GM19193 (cell line): ENCODE data around the gene CINP.

Experiments used
- POLR2A ChIP-seq: IDR thresholded peaks from 4 replicates; pipeline ENCODE4 v1.6.1; 2011; ENCODE audit not compliant: insufficient read depth, insufficient read length; ENCODE audit errors: extremely low read depth

The CINP gene

DNA sequence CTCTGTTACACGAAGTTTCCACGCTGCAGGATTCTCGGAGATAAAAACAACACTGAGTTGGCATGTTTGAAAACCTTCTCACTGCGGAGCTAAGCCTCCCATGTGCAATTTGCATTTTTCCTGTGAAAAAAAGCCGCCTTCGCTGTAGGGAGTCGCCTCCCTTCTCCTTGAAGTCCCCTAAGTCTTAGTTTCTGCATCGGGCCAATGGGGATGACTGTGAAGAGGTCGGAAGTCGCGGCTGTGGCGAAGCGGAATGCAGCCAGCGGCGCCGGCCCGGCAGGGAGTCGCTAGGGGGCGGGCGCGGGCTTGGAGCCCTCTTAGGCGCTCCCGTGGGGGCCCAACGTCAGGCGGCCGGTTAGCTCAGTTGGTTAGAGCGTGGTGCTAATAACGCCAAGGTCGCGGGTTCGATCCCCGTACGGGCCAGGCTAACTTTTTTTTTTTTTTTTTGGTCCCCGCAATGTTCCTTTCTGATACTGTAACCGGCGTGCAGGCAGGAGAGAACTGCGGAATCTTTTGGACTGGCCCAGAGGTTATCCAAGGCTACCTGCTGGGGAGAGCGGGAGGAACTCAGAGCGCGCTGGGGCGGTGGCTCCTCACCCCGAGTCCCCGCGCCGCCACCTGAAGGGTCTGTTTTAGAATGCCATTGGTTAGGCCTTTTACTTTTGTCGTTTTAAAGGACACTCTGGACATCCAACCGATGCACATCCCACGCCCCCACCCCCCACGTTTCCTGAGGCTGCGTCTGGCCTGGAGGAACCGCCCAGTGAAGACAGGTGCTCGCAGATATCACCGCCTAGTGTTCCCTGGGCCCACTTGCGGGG is 45.7 kb downstream of the CINP start:
- TF ChIP-seq POLR2A = peak; percentile 34

GRCh38 chr14:102316338-102316742 is 46.4 kb downstream of the CINP start:
- TF ChIP-seq POLR2A = no peak

GRCh38 chr14:102315121-102315520 is 47.6 kb downstream of the CINP start:
- TF ChIP-seq POLR2A = no peak

DNA sequence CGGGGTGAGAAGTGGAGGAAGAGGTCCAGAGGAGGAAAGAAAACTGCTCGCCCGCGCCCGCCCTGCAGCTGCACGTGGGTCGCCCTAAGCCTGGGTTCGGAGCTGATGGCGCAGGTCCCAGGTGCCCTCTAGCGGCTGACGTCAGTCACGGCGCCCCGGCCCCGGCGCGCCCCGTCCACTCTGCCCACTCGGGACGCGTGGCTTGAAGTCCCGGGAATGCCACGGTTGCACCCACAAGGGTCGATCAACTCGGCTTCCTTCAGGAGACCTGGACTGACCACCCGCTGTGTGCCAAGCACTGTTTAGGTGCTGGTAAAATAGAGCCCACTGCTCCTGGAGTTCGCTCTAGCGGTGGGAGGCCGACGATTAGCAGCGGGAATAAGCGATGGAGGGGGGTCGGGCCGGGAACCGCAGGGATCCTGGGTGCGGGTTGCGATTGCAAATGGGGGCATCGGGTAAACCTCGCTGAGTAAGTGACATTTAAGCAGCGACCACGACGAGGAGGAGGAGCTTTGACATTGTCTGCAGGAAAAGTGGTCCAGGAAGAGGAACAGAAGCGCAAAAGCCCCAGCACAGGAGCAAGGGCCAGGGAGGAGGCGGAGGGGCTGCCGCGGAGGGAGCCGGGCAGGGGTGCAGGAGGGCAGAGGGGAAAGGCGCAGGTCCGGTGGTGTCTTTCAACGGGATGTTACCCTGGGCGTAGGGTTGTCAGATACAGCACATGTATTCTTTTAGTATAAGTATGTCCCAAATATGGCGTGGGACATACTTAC is 48.3 kb downstream of the CINP start:
- no peak for TF ChIP-seq POLR2A

GRCh38 chr14:102304611-102305506 is 57.8 kb downstream of the CINP start, which contains the start of gene MOK:
TSS of gene MOK (minus strand) at chr14:102305164. CDS start at chr14:102304968, 196 bp downstream.
- no peak for TF ChIP-seq POLR2A

DNA sequence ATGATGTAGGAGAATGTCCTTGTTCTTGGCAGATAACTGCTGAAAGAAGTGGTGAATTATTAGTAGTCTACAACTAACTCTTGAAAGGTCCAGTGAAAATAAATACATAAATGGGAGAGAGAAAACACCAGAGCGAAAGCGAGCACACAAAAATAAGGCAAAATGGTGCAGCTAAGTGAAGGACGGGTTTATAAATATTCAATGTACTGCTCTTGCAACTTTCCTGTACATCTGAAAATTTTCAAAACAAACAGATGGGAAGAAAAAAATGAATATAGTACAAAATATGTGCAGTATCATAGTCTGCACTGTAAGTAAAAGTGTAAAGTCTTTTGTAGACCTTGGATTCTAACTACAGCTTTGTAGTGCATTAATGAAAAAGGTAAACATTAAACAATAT is 59.0 kb downstream of the CINP start:
- TF ChIP-seq POLR2A = no peak
